Activated T-cell treated with anti-CD3 and anti-CD28 coated beads, Interleukin-2, amount 50 U/mL, for 4 hours (primary cell): Measurements from ENCODE around the gene SLC4A2. TPM values are rescaled to one million over a fixed set of nuclear protein-coding genes. Genes with fewer than 3 reads are reported as not detected.

Experiments used
- total RNA-seq, 3 donors: library from RNA; stranded (reverse); gene quantifications; one replicate each; pipeline ENCODE4 v1.2.1, GENCODE V29; 2021

Gene SLC4A2
- total RNA-seq, 3 donors from 2014 or later = 107 to 125 (median 111) TPM

Other genes starting within 250 kb of the SLC4A2 start
- under 1 TPM in 1 of 3 donors, not detected in 2; 0.10 TPM for gene AOC1, start 207.1 kb upstream of the SLC4A2 start, total RNA-seq
- under 1 TPM; 0.49 to 0.71 (median 0.66) TPM for gene KCNH2, start 81.3 kb upstream of the SLC4A2 start, total RNA-seq
- 1 to 10 TPM; 5.3 to 9.2 (median 8.2) TPM for gene NOS3, start 68.6 kb upstream of the SLC4A2 start, total RNA-seq
- gene ATG9B, start 35.1 kb upstream of the SLC4A2 start, total RNA-seq = 1 to 10 TPM; 5.8 to 7.3 (median 6.7) TPM
- 10 to 100 TPM; 48.1 to 54.6 (median 48.5) TPM for gene ABCB8, start 31.1 kb upstream of the SLC4A2 start, total RNA-seq
- gene ASIC3, start 11.1 kb upstream of the SLC4A2 start, total RNA-seq = 1 to 10 TPM; 2.4 to 3.4 (median 3.3) TPM
- gene CDK5, start 1.7 kb upstream of the SLC4A2 start, total RNA-seq = 10 to 100 TPM; 14.1 to 15.0 (median 14.3) TPM
- gene FASTK, start 21.2 kb downstream of the SLC4A2 start, total RNA-seq = 100 to 1,000 TPM in 2 of 3 donors, 10 to 100 TPM in 1; 96.5 to 111 (median 104) TPM
- 10 to 100 TPM; 70.3 to 85.3 (median 71.8) TPM for gene TMUB1, start 23.9 kb downstream of the SLC4A2 start, total RNA-seq
- 10 to 100 TPM; 29.7 to 46.3 (median 35.1) TPM for gene AGAP3, start 26.9 kb downstream of the SLC4A2 start, total RNA-seq
- gene GBX1, start 108.1 kb downstream of the SLC4A2 start, total RNA-seq = not detected
- gene ASB10, start 127.7 kb downstream of the SLC4A2 start, total RNA-seq = not detected
- gene H2BK1, start 150.9 kb downstream of the SLC4A2 start, total RNA-seq = not detected
- 100 to 1,000 TPM; 144 to 151 (median 146) TPM for gene ABCF2, start 167.6 kb downstream of the SLC4A2 start, total RNA-seq
- 10 to 100 TPM; 51.6 to 66.3 (median 51.8) TPM for gene CHPF2, start 172.9 kb downstream of the SLC4A2 start, total RNA-seq
- gene SMARCD3, start 189.1 kb downstream of the SLC4A2 start, total RNA-seq = 1 to 10 TPM; 1.7 to 2.5 (median 2.0) TPM